ENCODE results near the gene CDHR5.
"Not testable (repeated sequence)": the region's sequence is repeated elsewhere in the genome, so short reads cannot be mapped to it uniquely, and the experiment has no call there.

The CDHR5 gene

GRCh38 chr11:624705-625635 lies at the start of gene CDHR5:
Gene CDHR5 (minus strand): TSS chr11:624955. CDS start chr11:624902, 53 bp downstream.
- DNase-seq, result no peak

DNA sequence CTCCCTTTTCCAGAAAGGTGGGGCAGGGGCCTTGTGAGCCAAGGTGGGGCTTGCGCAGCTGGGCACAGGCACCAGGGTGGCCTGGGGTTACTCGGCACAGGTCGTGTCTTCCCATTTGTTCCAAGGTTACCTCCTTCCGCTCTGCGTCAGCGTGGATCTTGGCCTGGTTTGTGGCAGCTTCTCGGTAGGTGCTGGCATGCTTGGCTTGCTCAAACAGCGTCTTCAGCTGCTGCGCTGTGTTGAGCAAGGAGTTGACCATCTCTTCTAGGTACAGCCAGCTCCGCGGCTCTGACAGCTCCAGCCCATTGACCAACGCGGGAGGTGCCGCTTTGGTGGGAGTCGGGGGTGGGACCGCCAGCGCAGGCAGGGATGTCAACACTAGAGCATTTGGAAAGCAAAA lies 49.7 kb upstream of the CDHR5 start:
- DNase-seq, result no peak

DNA sequence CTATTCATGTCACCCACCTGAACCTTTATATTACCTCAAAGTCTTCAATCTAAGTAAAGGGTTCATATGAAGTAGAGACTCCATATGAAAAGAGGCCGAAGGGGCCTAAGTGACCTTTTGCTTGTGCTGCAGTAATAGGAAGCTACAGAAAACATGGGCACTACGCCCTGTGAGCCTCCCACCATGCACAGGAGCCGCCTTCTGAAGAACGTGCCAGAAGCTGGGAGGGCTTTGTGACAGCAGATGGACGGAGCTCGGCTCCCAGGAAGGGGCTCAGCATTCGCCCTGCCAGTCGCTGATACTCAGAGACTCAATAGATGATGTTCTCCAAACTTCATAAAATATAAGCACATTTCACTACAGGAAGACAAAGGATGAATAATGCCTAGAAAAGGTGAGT lies 49.1 kb upstream of the CDHR5 start:
- DNase-seq, result no peak

DNA sequence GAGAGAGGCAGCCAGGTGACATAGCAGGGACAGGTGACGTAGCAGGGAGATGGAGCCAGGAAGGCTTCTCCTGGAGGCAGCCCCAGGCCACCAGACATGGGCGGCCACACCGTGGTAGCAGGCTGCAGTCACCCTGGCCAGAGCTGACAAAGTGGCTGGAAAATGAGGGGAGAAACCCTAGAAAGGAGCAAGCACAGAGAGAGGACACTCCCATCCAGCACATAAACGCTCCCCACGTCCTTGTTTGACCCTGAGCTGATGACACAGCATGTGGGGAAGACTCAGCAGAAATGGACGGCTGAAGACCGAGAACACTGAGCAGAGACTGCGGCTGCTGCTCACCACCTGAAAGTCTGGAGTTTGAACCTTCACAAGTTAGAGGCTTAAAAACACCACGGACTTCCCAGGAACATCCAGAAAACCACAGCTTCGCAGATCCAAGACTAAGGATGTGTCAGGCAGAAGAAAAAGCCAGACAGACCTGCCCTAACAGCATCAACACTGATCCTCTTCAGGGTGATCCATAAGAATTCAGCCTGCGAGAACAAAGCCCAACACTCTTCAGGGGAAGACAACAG lies 41.0 kb upstream of the CDHR5 start:
- no peak for DNase-seq

- no peak for DNase-seq
Measured at GRCh38 chr11:665062-665703, 40.4 kb upstream of the CDHR5 start.

DNA sequence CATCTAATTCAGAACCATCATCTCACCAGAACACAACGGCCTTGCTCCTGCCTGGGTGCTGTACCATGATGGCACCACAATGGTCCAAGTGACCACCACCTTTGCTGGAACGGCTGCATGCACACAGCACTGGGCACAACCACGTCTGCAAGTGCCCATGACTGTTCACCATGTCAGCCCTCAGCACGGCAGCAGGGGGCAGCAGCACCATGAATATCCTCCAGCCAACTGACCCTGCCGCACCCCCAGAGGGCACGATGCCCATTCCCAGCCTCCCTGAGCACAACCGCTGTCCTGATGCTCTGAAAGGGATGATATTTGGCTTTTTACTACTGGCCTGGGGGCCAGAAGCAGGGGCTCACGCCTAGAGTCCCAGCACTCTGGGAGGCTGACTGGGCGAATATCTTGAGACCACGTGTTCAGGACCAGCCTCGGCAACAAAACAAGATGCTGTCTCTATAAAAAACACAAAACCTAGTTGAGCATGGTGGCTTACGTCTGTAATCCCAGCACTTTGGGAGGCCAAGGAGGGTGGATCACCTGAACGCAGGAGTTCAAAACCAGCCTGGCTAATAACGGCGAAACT lies 38.0 kb upstream of the CDHR5 start:
- peak; percentile 50 for DNase-seq

DNA sequence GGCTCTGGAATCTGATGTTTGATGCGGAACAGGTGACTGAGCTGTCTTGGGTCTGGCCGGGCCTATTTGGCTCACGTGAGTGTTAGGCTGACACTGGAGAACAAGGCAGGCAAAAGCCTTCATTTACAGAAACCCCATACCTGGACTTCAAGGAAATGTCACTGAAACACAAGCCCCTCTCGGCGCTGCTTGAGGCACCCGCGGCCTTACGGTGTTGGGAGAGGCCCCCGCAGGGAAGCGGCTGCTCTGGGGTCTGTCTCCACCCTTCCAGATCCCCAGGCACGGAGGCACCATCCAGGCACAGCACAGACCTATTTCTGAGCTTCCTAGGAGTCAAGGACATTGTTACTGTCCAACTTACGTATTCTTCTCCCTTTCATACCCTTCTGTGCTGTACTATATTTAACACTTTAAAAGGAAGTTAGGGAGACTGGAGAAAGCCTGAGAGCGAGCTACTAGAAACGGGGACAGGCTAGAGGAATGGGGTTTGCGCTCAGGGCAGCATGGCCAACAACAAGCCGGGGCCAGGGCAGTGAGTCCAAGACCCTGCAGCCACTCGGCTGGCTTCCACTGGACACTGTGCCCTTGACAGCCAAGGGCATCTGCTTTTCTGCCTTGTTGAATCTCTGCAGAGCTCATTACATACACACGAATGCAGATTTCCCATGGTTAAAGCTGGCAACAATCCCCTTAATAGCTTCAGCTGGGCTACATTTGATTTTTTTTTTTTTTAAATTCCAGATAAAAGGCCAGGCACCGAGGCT lies 36.1 kb upstream of the CDHR5 start:
- no peak for DNase-seq

DNA sequence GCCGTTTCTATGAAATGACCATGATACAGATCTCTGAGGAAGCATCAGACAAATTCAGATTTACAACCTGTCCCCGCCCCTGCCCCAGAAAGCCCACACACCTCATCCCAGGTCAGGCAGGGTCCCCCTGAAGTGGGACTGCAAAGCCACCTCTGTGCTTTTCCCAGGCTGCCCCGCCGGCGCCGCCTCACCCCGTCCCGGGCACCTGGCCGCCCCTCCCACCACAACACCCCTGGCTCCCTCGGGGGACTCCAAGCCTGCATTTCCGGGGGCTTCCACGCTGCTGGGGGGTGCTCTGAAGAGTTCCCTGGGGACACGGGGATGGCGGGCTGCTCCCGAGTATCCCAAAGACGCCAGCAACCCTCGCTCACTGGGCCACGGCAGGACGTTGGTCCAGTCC lies 35.5 kb upstream of the CDHR5 start:
- no peak for DNase-seq

DNA sequence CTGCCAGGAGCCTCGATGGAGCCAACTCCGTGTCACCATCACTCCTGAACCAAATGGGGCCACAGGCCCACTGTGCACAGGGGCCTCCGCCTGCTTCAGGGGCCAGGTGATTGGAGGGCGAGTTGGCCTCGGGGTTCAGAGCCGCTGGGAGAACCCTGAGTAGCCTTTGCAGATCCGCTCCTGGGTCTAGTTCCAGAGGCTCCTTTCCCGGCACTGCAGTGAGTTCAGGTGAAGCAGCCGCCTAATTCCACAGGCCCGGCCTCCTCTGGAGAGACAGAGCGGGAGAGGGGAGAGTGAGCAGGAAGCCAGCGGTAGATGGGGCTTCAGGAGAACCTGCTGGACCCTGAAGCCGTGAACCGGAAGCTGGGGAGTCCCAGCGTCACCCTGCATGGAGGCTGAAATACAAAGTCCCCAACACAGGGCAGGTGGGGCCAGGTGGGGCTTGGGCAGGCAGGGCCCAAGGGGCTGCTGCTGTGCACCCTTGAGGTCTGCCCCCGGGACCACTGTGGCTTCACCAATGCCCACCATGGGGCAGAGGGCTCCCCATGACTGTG lies 34.9 kb upstream of the CDHR5 start:
- DNase-seq, result no peak

DNA sequence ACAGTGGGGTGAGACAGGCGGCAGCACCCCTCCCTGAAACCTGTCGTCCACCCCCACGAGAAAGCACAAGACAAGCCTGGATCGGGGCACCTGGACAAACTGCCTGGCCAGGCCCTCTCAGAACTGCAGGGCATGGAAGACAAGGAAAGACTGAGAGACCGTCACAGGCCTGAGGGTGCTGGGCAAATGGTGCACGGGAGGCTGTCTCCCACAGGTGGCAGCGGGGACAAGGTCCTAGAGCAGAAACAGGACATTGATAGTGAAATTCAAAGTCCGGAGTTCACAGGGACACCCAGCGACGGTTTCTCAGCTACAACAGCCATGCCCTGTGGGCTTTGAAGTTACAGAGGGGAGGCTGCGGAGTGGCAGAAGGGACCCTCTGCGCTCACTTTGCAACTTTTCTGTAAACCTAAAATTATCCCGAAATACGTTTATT lies 33.0 kb upstream of the CDHR5 start:
- DNase-seq, result no peak

GRCh38 chr11:656866-657265 lies 32.1 kb upstream of the CDHR5 start:
- no peak for DNase-seq

DNA sequence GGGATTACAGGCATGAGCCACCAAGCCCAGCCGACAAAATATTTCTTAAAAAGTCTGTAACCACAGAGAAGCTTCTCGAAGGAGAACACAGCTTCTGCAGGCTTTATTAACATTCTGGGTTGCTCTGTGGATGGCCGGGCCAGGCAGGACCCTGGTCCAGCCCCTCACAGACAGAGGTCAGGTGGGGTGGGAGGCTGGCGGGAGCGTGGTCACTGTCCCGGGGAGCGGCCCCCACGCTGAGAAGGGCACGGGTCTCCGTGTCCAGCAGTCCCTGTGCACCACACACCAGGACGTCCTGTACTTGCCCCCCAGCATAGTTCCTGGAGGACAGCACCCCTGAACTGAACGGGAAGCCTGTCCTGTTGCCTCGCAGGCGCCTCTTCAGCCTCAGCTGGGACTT lies 31.7 kb upstream of the CDHR5 start:
- DNase-seq, result no peak

DNA sequence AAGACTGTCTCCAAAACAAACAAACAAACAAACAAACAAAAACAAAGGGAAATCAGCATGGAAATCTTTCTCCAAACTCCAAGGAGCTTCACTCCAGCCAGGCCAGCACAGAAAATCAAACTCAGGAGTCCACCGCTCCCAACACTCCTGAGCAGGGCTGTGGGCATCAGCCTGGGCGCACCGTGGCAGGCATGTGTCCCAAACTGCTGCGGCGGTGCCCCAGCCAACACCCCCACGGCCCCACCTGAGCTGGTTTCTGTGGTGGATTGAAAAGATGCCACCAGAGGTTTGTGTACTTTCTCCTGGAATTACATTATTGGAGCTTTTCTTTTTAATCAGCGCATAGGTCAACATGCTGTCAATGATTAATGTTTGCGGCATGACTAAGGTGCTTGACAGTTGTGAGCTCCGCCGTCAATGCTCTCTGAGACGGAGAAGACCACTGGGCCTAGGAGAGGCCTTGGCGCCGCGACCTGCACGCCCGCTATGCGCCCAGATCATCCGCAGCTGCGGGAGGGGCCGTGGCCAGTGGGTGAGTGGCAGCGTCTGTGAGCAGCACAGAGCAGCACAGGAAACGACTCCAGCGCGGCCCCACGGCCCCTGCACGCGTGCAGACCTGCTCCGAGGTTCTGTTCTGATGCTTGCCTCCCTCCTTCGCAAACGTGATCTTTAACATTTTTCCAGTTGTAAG lies 30.4 kb upstream of the CDHR5 start:
- no peak for DNase-seq

DNA sequence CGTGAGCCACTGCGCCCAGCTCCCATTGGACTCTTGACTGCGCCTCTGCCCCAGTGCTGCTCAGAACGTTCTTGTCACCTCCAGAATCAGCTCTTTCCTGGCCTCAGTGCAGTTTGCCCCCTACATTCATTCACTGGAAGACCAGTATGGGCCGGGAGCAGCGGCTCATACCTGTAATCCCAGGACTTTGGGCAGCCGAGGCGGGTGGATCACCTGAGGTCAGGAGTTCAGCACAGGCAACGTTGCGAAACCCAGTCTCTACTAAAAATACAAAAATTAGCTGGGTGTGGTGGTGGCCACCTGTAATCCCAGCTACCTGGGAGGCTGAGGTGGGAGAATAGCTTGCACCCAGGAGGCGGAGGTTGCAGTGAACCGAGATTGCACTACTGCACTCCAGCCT lies 29.7 kb upstream of the CDHR5 start:
- not testable (repeated sequence) for DNase-seq

GRCh38 chr11:653837-654236 lies 29.1 kb upstream of the CDHR5 start:
- no peak for DNase-seq

DNA sequence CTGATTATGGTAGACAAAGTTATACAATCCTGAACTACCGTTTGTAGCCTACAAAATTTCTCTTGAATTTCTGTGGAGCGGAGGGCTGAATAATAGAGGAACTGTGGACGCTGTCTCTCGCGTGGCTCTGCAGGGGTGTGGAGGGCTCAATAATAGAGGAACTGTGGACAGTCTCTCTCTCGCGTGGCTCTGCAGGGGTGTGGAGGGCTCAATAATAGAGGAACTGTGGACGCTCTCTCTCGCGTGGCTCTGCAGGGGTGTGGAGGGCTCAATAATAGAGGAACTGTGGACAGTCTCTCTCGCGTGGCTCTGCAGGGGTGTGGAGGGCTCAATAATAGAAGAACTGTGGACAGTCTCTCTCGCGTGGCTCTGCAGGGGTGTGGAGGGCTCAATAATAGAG lies 28.4 kb upstream of the CDHR5 start:
- not testable (repeated sequence) for DNase-seq

GRCh38 chr11:650482-650881 lies 25.7 kb upstream of the CDHR5 start:
- no peak for DNase-seq

DNA sequence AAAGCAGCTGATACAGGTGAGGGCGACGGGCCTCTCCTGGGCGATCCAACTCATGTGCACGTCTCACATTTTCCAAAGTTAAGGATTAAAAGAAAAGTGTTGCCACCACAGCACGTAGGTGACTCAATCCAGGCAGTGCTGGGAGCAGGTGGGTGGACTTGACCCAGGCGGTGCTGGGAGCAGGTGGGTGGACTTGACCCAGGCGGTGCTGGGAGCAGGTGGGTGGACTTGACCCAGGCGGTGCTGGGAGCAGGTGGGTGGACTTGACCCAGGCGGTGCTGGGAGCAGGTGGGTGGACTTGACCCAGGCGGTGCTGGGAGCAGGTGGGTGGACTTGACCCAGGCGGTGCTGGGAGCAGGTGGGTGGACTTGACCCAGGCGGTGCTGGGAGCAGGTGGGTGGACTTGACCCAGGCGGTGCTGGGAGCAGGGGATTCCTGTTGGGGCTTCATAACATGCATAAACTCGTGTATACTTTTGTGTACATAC lies 23.0 kb upstream of the CDHR5 start:
- DNase-seq, result not testable (repeated sequence)

- no peak for DNase-seq
Measured at GRCh38 chr11:646214-646613, 21.5 kb upstream of the CDHR5 start.

- no peak for DNase-seq
Measured at GRCh38 chr11:645536-645935, 20.8 kb upstream of the CDHR5 start.

All from CD4-positive, alpha-beta T cell treated with Interleukin-12 subunit alpha and Interleukin-12 subunit beta, for 1 hour (primary cell).